Ramos (cell line): Measurements from ENCODE around the gene KCNC4.

Experiments used
- in situ Hi-C: fragments of 300-500 bp; cut with MboI; formaldehyde crosslinking; loops from one replicate; pipeline ENCODE4 v1.14.3; 2022; ENCODE audit warnings: low sequenced_read_pairs; ENCODE audit not compliant: unreplicated experiment

The KCNC4 gene

GRCh38 chr1:110187139-110187890 is 22.8 kb upstream of the KCNC4 start:
- in situ Hi-C loops: no loop called here

GRCh38 chr1:110188035-110188618 is 22.0 kb upstream of the KCNC4 start:
- in situ Hi-C loops: no loop called here

- in situ Hi-C loops: no loop called here
These were observed 20.9 kb upstream of the KCNC4 start for GRCh38 chr1:110189181-110189580.

GRCh38 chr1:110190282-110190929 is 19.7 kb upstream of the KCNC4 start:
- in situ Hi-C loops: no loop called here

GRCh38 chr1:110192541-110192940 is 17.6 kb upstream of the KCNC4 start:
- in situ Hi-C loops: no loop called here

- in situ Hi-C loops: no loop called here
These were observed 14.9 kb upstream of the KCNC4 start for GRCh38 chr1:110195196-110195595.

GRCh38 chr1:110196917-110197765 is 13.0 kb upstream of the KCNC4 start:
- in situ Hi-C loops: no loop called here

GRCh38 chr1:110197905-110198629 is 12.0 kb upstream of the KCNC4 start:
- in situ Hi-C loops: no loop called here

- in situ Hi-C loops: no loop called here
These were observed 11.4 kb upstream of the KCNC4 start for GRCh38 chr1:110198746-110199145.

- in situ Hi-C loops: loop anchor here (5.0 to 10.0 kb wide), 3 partner anchors 122 to 585 kb away; partner anchors contain the start of gene PROK1
These were observed 9.9 kb upstream of the KCNC4 start for GRCh38 chr1:110200190-110200589.

- in situ Hi-C loops: loop anchor here (5.0 to 10.0 kb wide), 3 partner anchors 122 to 584 kb away; partner anchors contain the start of gene PROK1
These were observed 9.4 kb upstream of the KCNC4 start for GRCh38 chr1:110200666-110201065.

- in situ Hi-C loops: loop anchor here (5.0 to 10.0 kb wide), 3 partner anchors 121 to 584 kb away; partner anchors contain the start of gene PROK1
These were observed 8.8 kb upstream of the KCNC4 start for GRCh38 chr1:110201157-110201825.

- in situ Hi-C loops: loop anchor here (5.0 to 10.0 kb wide), 3 partner anchors 119 to 582 kb away; partner anchors contain the start of gene PROK1
These were observed 7.0 kb upstream of the KCNC4 start for GRCh38 chr1:110203021-110203661.

GRCh38 chr1:110205156-110205555 is 5.0 kb upstream of the KCNC4 start:
- in situ Hi-C loops: loop anchor here (10.0 kb wide), 1 partner anchor 580 kb away; no protein-coding TSS in a partner anchor

GRCh38 chr1:110205591-110206155 is 4.4 kb upstream of the KCNC4 start:
- in situ Hi-C loops: loop anchor here (10.0 kb wide), 1 partner anchor 579 kb away; no protein-coding TSS in a partner anchor

- in situ Hi-C loops: loop anchor here (10.0 kb wide), 1 partner anchor 578 kb away; no protein-coding TSS in a partner anchor
These were observed 3.7 kb upstream of the KCNC4 start for GRCh38 chr1:110206261-110206920.

GRCh38 chr1:110207831-110208230 is 2.3 kb upstream of the KCNC4 start:
- in situ Hi-C loops: loop anchor here (10.0 kb wide), 1 partner anchor 577 kb away; no protein-coding TSS in a partner anchor
